HCT116 (cell line): Measurements from ENCODE around the gene MYL3. TPM values are rescaled to one million over a fixed set of nuclear protein-coding genes. Genes with fewer than 3 reads are reported as not detected.

Experiments
- ATAC-seq: fragments of 200-7000 bp; cut with Tn5 transposase; 2 replicates; pipeline ENCODE4 v1.9.1; 2020; ENCODE audit warnings: mild to moderate bottlenecking, moderate library complexity
- BruUV-seq: library from RNA; stranded (reverse); fragments of 400-500 nt; replicated peaks from 2 replicates; lab custom pipeline; 2021; lab: Mats Ljungman, UMichigan
- CTCF ChIA-PET: fragments of 300-600 bp; sonication (Branson Sonifier 250); formaldehyde crosslinking; loops from one replicate; lab custom pipeline; 2021; ENCODE audit warnings: antibody characterized with exemption; lab: Charles Lee
- POLR2A ChIA-PET: fragments of 300-600, 350-600 bp; sonication (Branson Sonifier 250); formaldehyde crosslinking; loops from one replicate; lab custom pipeline; 2021; ENCODE audit warnings: antibody characterized with exemption; lab: Charles Lee
- RAD21 ChIA-PET, 2 experiments: fragments of 300-600 bp; sonication (Branson Sonifier 250); formaldehyde crosslinking; loops; one replicate each; lab custom pipeline; 2023; ENCODE audit warnings: low total read pairs in 2 of 2; ENCODE audit not compliant: uncharacterized antibody in 2 of 2, unreplicated experiment in 2 of 2, low non-redundant PET in 1 of 2; lab: Charles Lee
- DNase-seq: peaks from one replicate; pipeline ENCODE4 v3.0.0-alpha.2; 2010; ENCODE audit warnings: low read depth, low spot score
- H2AFZ ChIP-seq: fragments of 200-600 bp; shearing (Covaris generic), sonication (generic); 2 replicates; pipeline ENCODE4 v1.6.1; 2017; ENCODE audit warnings: low read depth, mixed run types, mixed read lengths, antibody characterized with exemption, low read length; ENCODE audit not compliant: poor library complexity, severe bottlenecking
- H3K27ac ChIP-seq: 2 replicates; pipeline ENCODE4 v1.5.1; 2012; ENCODE audit warnings: low read depth, low read length
- H3K27me3 ChIP-seq: fragments of 200-600 bp; sonication (generic); 2 replicates; pipeline ENCODE4 v1.6.1; 2016; ENCODE audit warnings: mixed run types, low read length, mixed read lengths; ENCODE audit not compliant: insufficient read depth
- H3K36me3 ChIP-seq, 2 experiments: fragments of 200-500 bp in 1 of 2; fragments of 200-600 bp in 1 of 2; sonication (Bioruptor generic) in 1 of 2; sonication (generic) in 1 of 2; 2 replicates each; pipeline versions ENCODE4 v1.5.1 to v1.6.1; 2014 to 2016; ENCODE audit warnings: low read length in 2 of 2, inconsistent platforms in 1 of 2, mixed read lengths in 1 of 2, mixed run types in 1 of 2; ENCODE audit not compliant: insufficient read depth in 2 of 2, control insufficient read depth in 1 of 2
- H3K4me1 ChIP-seq, 2 experiments: fragments of 200-600 bp in 1 of 2; sonication (generic) in 1 of 2; 2 replicates each; pipeline versions ENCODE4 v1.5.1 to v1.6.1; 2012 to 2017; ENCODE audit warnings: low read length in 2 of 2, inconsistent platforms in 1 of 2, mild to moderate bottlenecking in 1 of 2, mixed read lengths in 1 of 2, mixed run types in 1 of 2, moderate library complexity in 1 of 2; ENCODE audit not compliant: insufficient read depth in 2 of 2, control insufficient read depth in 1 of 2
- H3K4me2 ChIP-seq: fragments of 200-600 bp; sonication (generic); 2 replicates; pipeline ENCODE4 v1.6.1; 2017; ENCODE audit warnings: mixed run types, low read length, mixed read lengths
- H3K4me3 ChIP-seq, 2 experiments: fragments of 200-600 bp in 1 of 2; sonication (generic) in 1 of 2; replicated peaks in 1 of 2; 2 replicates each; pipeline ENCODE4 v1.5.1; 2011 to 2016; ENCODE audit warnings: low read length in 2 of 2, control low read depth in 1 of 2, low read depth in 1 of 2, mild to moderate bottlenecking in 1 of 2, mixed read lengths in 1 of 2, mixed run types in 1 of 2
- H3K79me2 ChIP-seq: fragments of 200-600 bp; sonication (generic); 2 replicates; pipeline ENCODE4 v1.6.1; 2017; ENCODE audit warnings: mild to moderate bottlenecking, mixed run types, low read length, moderate library complexity, mixed read lengths; ENCODE audit not compliant: insufficient read depth
- H3K9ac ChIP-seq: fragments of 200-600 bp; sonication (generic); 2 replicates; pipeline ENCODE4 v1.6.1; 2016; ENCODE audit warnings: low read length, mixed read lengths
- H3K9me2 ChIP-seq: fragments of 200-600 bp; sonication (generic), shearing (Covaris generic); 2 replicates; pipeline ENCODE4 v1.6.1; 2017; ENCODE audit warnings: mixed run types, mild to moderate bottlenecking, moderate library complexity; ENCODE audit not compliant: insufficient read depth
- H3K9me3 ChIP-seq, 2 experiments: fragments of 200-500 bp in 1 of 2; fragments of 200-600 bp in 1 of 2; sonication (Bioruptor generic) in 1 of 2; sonication (generic) in 1 of 2; 2 replicates each; pipeline ENCODE4 v1.6.1; 2014 to 2017; ENCODE audit warnings: low read length in 2 of 2, mixed read lengths in 2 of 2, inconsistent platforms in 1 of 2, low read depth in 1 of 2, mild to moderate bottlenecking in 1 of 2, mixed run types in 1 of 2, moderate library complexity in 1 of 2; ENCODE audit not compliant: control insufficient read depth in 1 of 2, insufficient read depth in 1 of 2
- H4K20me1 ChIP-seq: fragments of 200-600 bp; sonication (generic), shearing (Covaris generic); 2 replicates; pipeline ENCODE4 v1.6.1; 2017; ENCODE audit warnings: mixed run types, mild to moderate bottlenecking, moderate library complexity; ENCODE audit not compliant: insufficient read depth
- JUND ChIP-seq: IDR thresholded peaks from 2 replicates; pipeline ENCODE4 v1.6.1; 2012
- POLR2AphosphoS5 ChIP-seq: IDR thresholded peaks from 2 replicates; pipeline ENCODE4 v1.6.1; 2011; ENCODE audit warnings: mild to moderate bottlenecking, low read depth, low read length, moderate library complexity
- TCF7L2 ChIP-seq: IDR thresholded peaks from 2 replicates; pipeline ENCODE4 v1.7.0; 2011; ENCODE audit warnings: borderline replicate concordance, inconsistent platforms; ENCODE audit not compliant: insufficient read depth, insufficient read length; ENCODE audit errors: extremely low read depth
- intact Hi-C: fragments of 100-400 bp; cut with micrococcal nuclease; formaldehyde crosslinking; loops from 2 replicates; pipeline ENCODE4 v1.10.0; 2022
- total RNA-seq: library from RNA; stranded (reverse); gene quantifications from one replicate; pipeline ENCODE4 v1.2.1, GENCODE V29; 2021; ENCODE audit not compliant: unreplicated experiment
- TF ChIP-seq, protein P1 (sequence below): IDR thresholded peaks from 2 replicates; pipeline ENCODE4 v1.6.1; 2011; ENCODE audit warnings: mild to moderate bottlenecking, low read length, moderate library complexity; ENCODE audit not compliant: insufficient replicate concordance; ENCODE audit errors: extremely low read depth

Gene MYL3
- total RNA-seq, 1 experiment from 2014 or later, result not detected

DNA sequence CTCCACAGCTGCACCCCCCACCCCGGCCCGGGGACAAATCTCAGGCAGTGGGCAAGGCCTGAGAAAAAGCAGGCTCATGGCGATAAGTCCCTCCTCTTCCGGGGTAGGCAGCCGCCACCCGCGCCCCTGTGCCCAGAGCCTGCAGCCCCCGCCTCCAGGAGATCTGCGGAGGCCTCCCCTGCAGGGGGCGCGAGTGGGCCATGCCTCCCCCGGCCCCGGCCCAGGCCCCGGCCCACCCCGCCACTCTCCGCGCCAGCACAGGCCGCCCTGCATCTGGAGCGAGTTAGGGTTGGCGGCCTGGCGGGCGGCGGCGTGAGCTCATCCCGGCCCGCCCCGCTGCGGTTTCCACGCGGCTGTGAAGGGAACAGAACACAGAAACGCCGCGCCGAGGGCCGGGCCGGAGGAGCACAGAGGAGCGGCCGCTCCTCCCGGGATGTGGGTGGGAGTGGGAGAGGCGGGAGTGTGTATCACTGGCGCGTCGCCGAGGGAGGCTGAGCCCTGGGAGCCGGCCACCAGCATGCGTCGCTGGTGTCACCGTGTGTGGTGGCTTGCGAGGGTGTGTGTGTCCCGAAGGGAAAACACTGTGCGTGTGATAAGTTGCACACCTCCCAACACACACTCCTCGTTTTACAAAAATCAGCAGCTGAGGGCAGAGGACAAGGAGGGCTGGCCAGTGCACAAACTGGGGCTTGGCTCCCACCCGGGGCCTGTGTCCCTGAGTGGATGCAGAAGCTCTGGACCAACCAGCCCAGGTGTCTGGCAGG is 17.2 kb downstream of the MYL3 start (continued):
- TF ChIP-seq, protein P1, sequence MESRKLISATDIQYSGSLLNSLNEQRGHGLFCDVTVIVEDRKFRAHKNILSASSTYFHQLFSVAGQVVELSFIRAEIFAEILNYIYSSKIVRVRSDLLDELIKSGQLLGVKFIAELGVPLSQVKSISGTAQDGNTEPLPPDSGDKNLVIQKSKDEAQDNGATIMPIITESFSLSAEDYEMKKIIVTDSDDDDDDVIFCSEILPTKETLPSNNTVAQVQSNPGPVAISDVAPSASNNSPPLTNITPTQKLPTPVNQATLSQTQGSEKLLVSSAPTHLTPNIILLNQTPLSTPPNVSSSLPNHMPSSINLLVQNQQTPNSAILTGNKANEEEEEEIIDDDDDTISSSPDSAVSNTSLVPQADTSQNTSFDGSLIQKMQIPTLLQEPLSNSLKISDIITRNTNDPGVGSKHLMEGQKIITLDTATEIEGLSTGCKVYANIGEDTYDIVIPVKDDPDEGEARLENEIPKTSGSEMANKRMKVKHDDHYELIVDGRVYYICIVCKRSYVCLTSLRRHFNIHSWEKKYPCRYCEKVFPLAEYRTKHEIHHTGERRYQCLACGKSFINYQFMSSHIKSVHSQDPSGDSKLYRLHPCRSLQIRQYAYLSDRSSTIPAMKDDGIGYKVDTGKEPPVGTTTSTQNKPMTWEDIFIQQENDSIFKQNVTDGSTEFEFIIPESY, result no peak
- TF ChIP-seq POLR2AphosphoS5 (no peak), TCF7L2 (no peak)

GRCh38 chr3:46845397-46845859 is 17.8 kb downstream of the MYL3 start:
- no peaks in the 10 kb centered on the region for H4K20me1 ChIP-seq
- RAD21 ChIA-PET, result no interaction called here
- no peak overlapping the region for H3K4me3 ChIP-seq
- H3K27me3 ChIP-seq, result no peaks in the 10 kb centered on the region
- DNase-seq, result no peak
- H3K4me1 ChIP-seq, result no peaks in the 10 kb centered on the region
- TF ChIP-seq JUND (no peak), TCF7L2 (no peak)
- ATAC-seq, result no peak
- H2AFZ ChIP-seq, result no peak overlapping the region
- H3K36me3 ChIP-seq, result no peaks in the 10 kb centered on the region
- CTCF ChIA-PET, result no interaction called here
- H3K9me2 ChIP-seq, result no peaks in the 10 kb centered on the region
- POLR2A ChIA-PET, result no interaction called here
- intact Hi-C loops, result no loop called here
- H3K9me3 ChIP-seq, result peaks cover 6 to 7% of the 10 kb centered on the region in 2 experiments; a peak in 2 of 4 replicates
- no peaks in the 10 kb centered on the region for H3K79me2 ChIP-seq
- BruUV-seq, result no TSS peak
- H3K4me2 ChIP-seq, result no peak overlapping the region
- no peak overlapping the region for H3K27ac ChIP-seq
- no peak overlapping the region for H3K9ac ChIP-seq
